Measurements from ENCODE around the gene MRPS35.

GRCh38 chr12:27796128-27796527 lies 85.5 kb downstream of the MRPS35 start:
- TF ChIP-seq, protein P1, sequence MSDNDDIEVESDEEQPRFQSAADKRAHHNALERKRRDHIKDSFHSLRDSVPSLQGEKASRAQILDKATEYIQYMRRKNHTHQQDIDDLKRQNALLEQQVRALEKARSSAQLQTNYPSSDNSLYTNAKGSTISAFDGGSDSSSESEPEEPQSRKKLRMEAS (IDR thresholded peaks at IDR 0.05), result no peak
- TF ChIP-seq RAD21 (IDR thresholded peaks at IDR 0.05; ENCODE audit: low read depth) (no peak), CEBPB (IDR thresholded peaks at IDR 0.05) (no peak), YY1 (IDR thresholded peaks at IDR 0.05; ENCODE audit: low read depth) (no peak), CREB1 (IDR thresholded peaks at IDR 0.05; ENCODE audit: low read depth) (no peak), TCF12 (IDR thresholded peaks at IDR 0.05; ENCODE audit: low read depth) (no peak), REST (IDR thresholded peaks at IDR 0.05; ENCODE audit: low read depth) (no peak), TAF1 (IDR thresholded peaks at IDR 0.05; ENCODE audit: low read depth) (no peak), NFIC (IDR thresholded peaks at IDR 0.05) (no peak), FOXM1 (IDR thresholded peaks at IDR 0.05; ENCODE audit: borderline replicate concordance, low read depth) (no peak), EP300 (IDR thresholded peaks at IDR 0.05; ENCODE audit: borderline replicate concordance) (no peak)
